NT2/D1 (cell line): ENCODE results near the gene CANX.

ENCODE experiments used
- SUZ12 ChIP-seq: IDR thresholded peaks from 2 replicates; pipeline ENCODE4 v1.6.1; 2011; ENCODE audit not compliant: insufficient read length, insufficient read depth; ENCODE audit errors: extremely low read depth
- ZNF274 ChIP-seq: IDR thresholded peaks from 2 replicates; pipeline ENCODE4 v1.6.1; 2011; ENCODE audit warnings: mild to moderate bottlenecking, low read depth, low read length

DNA sequence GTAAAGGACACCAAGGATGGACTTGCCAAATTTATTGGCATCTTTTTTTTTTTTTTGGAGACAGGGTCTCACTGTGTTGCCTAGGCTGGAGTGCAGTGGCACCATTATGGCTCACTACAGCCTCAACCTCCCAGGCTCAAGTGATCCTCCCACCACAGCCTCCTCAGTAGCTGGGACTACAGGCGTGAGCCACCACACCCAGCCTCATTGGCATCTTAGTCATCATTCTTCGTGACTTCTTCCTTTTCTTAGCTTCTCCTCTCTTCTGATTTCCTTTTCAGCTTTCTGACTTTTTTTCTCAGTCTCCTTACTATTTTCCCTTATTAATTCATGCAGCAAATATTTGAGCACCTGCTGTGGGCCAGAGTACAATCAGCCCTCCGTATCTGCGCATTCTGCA, 40.0 kb downstream of the CANX start:
- TF ChIP-seq ZNF274 (no peak), SUZ12 (no peak)
